Osteoblast (primary cell): Measurements from ENCODE around the gene TTLL5. TPM values are rescaled to one million over a fixed set of nuclear protein-coding genes. Genes with fewer than 3 reads are reported as not detected.

Experiments used
- DNase-seq: peaks from one replicate; pipeline ENCODE4 v3.0.0; 2011; ENCODE audit warnings: low spot score, mixed read lengths; ENCODE audit not compliant: insufficient read length; ENCODE audit errors: missing footprints
- H2AFZ ChIP-seq: 2 replicates; pipeline ENCODE4 v1.6.0; 2011; ENCODE audit warnings: mild to moderate bottlenecking, low read length
- H3K27ac ChIP-seq: 2 replicates; pipeline ENCODE4 v1.5.1; 2011; ENCODE audit warnings: mild to moderate bottlenecking, low read depth, low read length, moderate library complexity
- H3K27me3 ChIP-seq: 2 replicates; pipeline ENCODE4 v1.6.0; 2012; ENCODE audit warnings: mild to moderate bottlenecking, control low read depth, inconsistent platforms, low read length, moderate library complexity; ENCODE audit not compliant: insufficient read depth
- H3K36me3 ChIP-seq: 2 replicates; pipeline ENCODE4 v1.5.1; 2011; ENCODE audit warnings: mild to moderate bottlenecking, low read length, control low read depth, moderate library complexity; ENCODE audit not compliant: insufficient read depth
- H3K4me1 ChIP-seq: 2 replicates; pipeline ENCODE4 v1.5.1; 2011; ENCODE audit warnings: mild to moderate bottlenecking, low read length, control low read depth, moderate library complexity; ENCODE audit not compliant: insufficient read depth
- H3K4me2 ChIP-seq: 2 replicates; pipeline ENCODE4 v1.6.0; 2011; ENCODE audit warnings: mild to moderate bottlenecking, low read length; ENCODE audit not compliant: insufficient read depth
- H3K4me3 ChIP-seq: fragments of 200-600 bp; sonication (generic); 3 replicates; pipeline ENCODE4 v1.5.1; 2012; ENCODE audit warnings: mild to moderate bottlenecking, low read length, inconsistent platforms; ENCODE audit not compliant: insufficient read depth
- H3K79me2 ChIP-seq: 2 replicates; pipeline ENCODE4 v1.6.0; 2012; ENCODE audit warnings: mild to moderate bottlenecking, low read length, control low read depth, inconsistent platforms; ENCODE audit not compliant: insufficient read depth
- H3K9me3 ChIP-seq: 2 replicates; pipeline ENCODE4 v1.5.1; 2011; ENCODE audit warnings: low read depth, low read length, control low read depth
- H4K20me1 ChIP-seq: 2 replicates; pipeline ENCODE4 v1.6.0; 2012; ENCODE audit warnings: mild to moderate bottlenecking, low read length, control low read depth; ENCODE audit not compliant: insufficient read depth
- CTCF ChIP-seq: IDR thresholded peaks from 2 replicates; pipeline ENCODE4 v1.5.1; 2011; ENCODE audit warnings: mild to moderate bottlenecking, low read depth, low read length, moderate library complexity; ENCODE audit errors: extremely low read depth
- total RNA-seq: library from RNA; depleted of rRNA; stranded (reverse); fragments of >200 nt; gene quantifications from 2 replicates; pipeline ENCODE4 v1.2.3, GENCODE V29; 2012

TTLL5 gene
- total RNA-seq, 1 donor, result 30.4 TPM

- Histone ChIP-seq H3K79me2 (no peaks in the 10 kb centered on the region), H4K20me1 (no peaks in the 10 kb centered on the region), H3K4me3 (no peak overlapping the region), H2AFZ (no peak overlapping the region), H3K4me2 (no peak overlapping the region), H3K9me3 (no peaks in the 10 kb centered on the region), H3K4me1 (peaks cover 31% of the 10 kb centered on the region), H3K27me3 (no peaks in the 10 kb centered on the region), H3K36me3 (no peaks in the 10 kb centered on the region), H3K27ac (no peak overlapping the region)
- TF ChIP-seq CTCF, result no peak
- DNase-seq, result no peak
Measured at GRCh38 chr14:75835737-75836136, 174.7 kb downstream of the TTLL5 start.

GRCh38 chr14:75837151-75837787 is 176.2 kb downstream of the TTLL5 start:
- no peaks in the 10 kb centered on the region for H3K36me3 ChIP-seq
- H3K27ac ChIP-seq, result no peak overlapping the region
- no peak for TF ChIP-seq CTCF
- H3K27me3 ChIP-seq, result no peaks in the 10 kb centered on the region
- no peak overlapping the region for H3K4me3 ChIP-seq
- DNase-seq, result no peak
- no peaks in the 10 kb centered on the region for H4K20me1 ChIP-seq
- no peaks in the 10 kb centered on the region for H3K79me2 ChIP-seq
- H3K4me2 ChIP-seq, result no peak overlapping the region
- no peak overlapping the region for H2AFZ ChIP-seq
- peaks cover 17% of the 10 kb centered on the region for H3K4me1 ChIP-seq
- H3K9me3 ChIP-seq, result no peaks in the 10 kb centered on the region

- Histone ChIP-seq H3K27ac (no peak overlapping the region), H3K79me2 (no peaks in the 10 kb centered on the region), H3K9me3 (no peaks in the 10 kb centered on the region), H3K36me3 (no peaks in the 10 kb centered on the region), H4K20me1 (no peaks in the 10 kb centered on the region), H3K4me1 (peaks cover 3% of the 10 kb centered on the region), H3K4me2 (no peak overlapping the region), H2AFZ (no peak overlapping the region), H3K4me3 (no peak overlapping the region), H3K27me3 (no peaks in the 10 kb centered on the region)
- DNase-seq, result no peak
- TF ChIP-seq CTCF, result no peak
Measured at GRCh38 chr14:75840911-75841310, 179.9 kb downstream of the TTLL5 start.

GRCh38 chr14:75842551-75842950 is 181.5 kb downstream of the TTLL5 start:
- no peak for DNase-seq
- no peak overlapping the region for H2AFZ ChIP-seq
- TF ChIP-seq CTCF, result no peak
- no peaks in the 10 kb centered on the region for H4K20me1 ChIP-seq
- H3K9me3 ChIP-seq, result no peaks in the 10 kb centered on the region
- H3K4me3 ChIP-seq, result no peak overlapping the region
- peaks cover 5% of the 10 kb centered on the region for H3K4me1 ChIP-seq
- no peaks in the 10 kb centered on the region for H3K79me2 ChIP-seq
- no peaks in the 10 kb centered on the region for H3K36me3 ChIP-seq
- no peaks in the 10 kb centered on the region for H3K27me3 ChIP-seq
- H3K4me2 ChIP-seq, result no peak overlapping the region
- no peak overlapping the region for H3K27ac ChIP-seq
